GM12878 (cell line): ENCODE measurements around the gene PBRM1. TPM values are rescaled to one million over a fixed set of nuclear protein-coding genes. Genes with fewer than 3 reads are reported as not detected.

Experiments
- ATAC-seq: fragments of 200-7000 bp; cut with Tn5 transposase; 3 replicates; pipeline ENCODE4 v1.9.1; 2020; ENCODE audit warnings: mild to moderate bottlenecking, moderate library complexity
- BruUV-seq: library from RNA; stranded (reverse); fragments of 400-500 nt; replicated peaks from 2 replicates; lab custom pipeline; 2021; lab: Mats Ljungman, UMichigan
- CTCF ChIA-PET: fragments of 300-600 bp; sonication (Branson Sonifier 250); formaldehyde crosslinking; extraction: SDS; loops from one replicate; lab custom pipeline; 2021; ENCODE audit warnings: inconsistent platforms; lab: Yijun Ruan, JAX
- POLR2A ChIA-PET: fragments of 350-600 bp; formaldehyde crosslinking; extraction: SDS; loops from one replicate; lab custom pipeline; 2021; ENCODE audit warnings: inconsistent platforms; lab: Charles Lee
- RAD21 ChIA-PET: fragments of 300-600 bp; sonication (Branson Sonifier 250); formaldehyde crosslinking; loops from one replicate; lab custom pipeline; 2023; ENCODE audit warnings: antibody characterized with exemption; ENCODE audit not compliant: unreplicated experiment; lab: Charles Lee
- SMC1A ChIA-PET: fragments of 300-600 bp; sonication (Branson Sonifier 250); formaldehyde crosslinking; loops from one replicate; lab custom pipeline; 2023; ENCODE audit not compliant: unreplicated experiment, uncharacterized antibody; lab: Charles Lee
- DNase-seq: peaks from one replicate; pipeline ENCODE4 v3.0.0-alpha.2; 2011; ENCODE audit warnings: low read depth, low spot score
- FAIRE-seq: peaks from 3 replicates; lab custom pipeline; 2011; peaks lifted over from hg19 to GRCh38; lab: Jason Lieb, UNC
- H2AFZ ChIP-seq: 2 replicates; pipeline ENCODE4 v1.6.0; 2011; ENCODE audit warnings: low read depth, low read length, control low read depth; ENCODE audit not compliant: control insufficient read depth
- H3K27ac ChIP-seq: 2 replicates; pipeline ENCODE4 v1.5.1; 2011; ENCODE audit warnings: control low read depth; ENCODE audit not compliant: control insufficient read depth, insufficient read depth
- H3K27me3 ChIP-seq, 2 experiments: replicated peaks in 1 of 2; 2 replicates each; pipeline versions ENCODE4 v1.6.0 to v1.6.1; 2011; ENCODE audit warnings: low read length in 1 of 2; ENCODE audit not compliant: control insufficient read depth in 2 of 2, insufficient read depth in 2 of 2
- H3K36me3 ChIP-seq, 2 experiments: 2 replicates each; pipeline ENCODE4 v1.5.1; 2011; ENCODE audit warnings: low read length in 1 of 2; ENCODE audit not compliant: control insufficient read depth in 2 of 2, insufficient read depth in 2 of 2
- H3K4me1 ChIP-seq: 2 replicates; pipeline ENCODE4 v1.6.1; 2011; ENCODE audit warnings: mild to moderate bottlenecking, low read length, moderate library complexity, mixed read lengths; ENCODE audit not compliant: control insufficient read depth, insufficient read depth
- H3K4me2 ChIP-seq: 2 replicates; pipeline ENCODE4 v1.6.0; 2011; ENCODE audit warnings: control low read depth; ENCODE audit not compliant: control insufficient read depth, insufficient read depth
- H3K4me3 ChIP-seq: fragments of 200-600 bp; sonication (generic); 2 replicates; pipeline ENCODE4 v1.5.1; 2016
- H3K79me2 ChIP-seq: 2 replicates; pipeline ENCODE4 v1.6.0; 2011; ENCODE audit warnings: low read length; ENCODE audit not compliant: control insufficient read depth, insufficient read depth
- H3K9ac ChIP-seq: 2 replicates; pipeline ENCODE4 v1.8.0; 2011; ENCODE audit warnings: low read length, control low read depth, mixed read lengths; ENCODE audit not compliant: control insufficient read depth, insufficient read depth
- H3K9me3 ChIP-seq: replicated peaks from 3 replicates; pipeline ENCODE4 v1.5.1; 2011; ENCODE audit warnings: mild to moderate bottlenecking, low read length; ENCODE audit not compliant: control insufficient read depth, insufficient read depth
- H4K20me1 ChIP-seq: 2 replicates; pipeline ENCODE4 v1.6.0; 2011; ENCODE audit not compliant: control insufficient read depth, insufficient read depth
- ATF7 ChIP-seq: fragments of 450-650 bp; IDR thresholded peaks from 2 replicates; pipeline ENCODE4 v1.6.1; 2016; ENCODE audit warnings: low read depth, mild to moderate bottlenecking
- IRF4 ChIP-seq: IDR thresholded peaks from 2 replicates; pipeline ENCODE4 v1.6.1; 2011; ENCODE audit warnings: low read depth, low read length
- MYB ChIP-seq: fragments of 150-350 bp; IDR thresholded peaks from 2 replicates; pipeline ENCODE4 v1.6.1; 2014; ENCODE audit warnings: mild to moderate bottlenecking, low read depth, low read length, borderline replicate concordance
- RFX5 ChIP-seq: IDR thresholded peaks from 2 replicates; pipeline ENCODE4 v1.6.1; 2011; ENCODE audit warnings: low read depth, low read length, improper control_type of control experiment
- RUNX3 ChIP-seq: IDR thresholded peaks from 2 replicates; pipeline ENCODE4 v1.6.1; 2012; ENCODE audit warnings: low read length, inconsistent platforms
- SRF ChIP-seq, 2 experiments: IDR thresholded peaks; 2 replicates each; pipeline ENCODE4 v1.6.1; 2011; ENCODE audit warnings: low read depth in 2 of 2, low read length in 2 of 2, mild to moderate bottlenecking in 1 of 2, moderate library complexity in 1 of 2
- ZNF207 ChIP-seq: fragments of 450-650 bp; IDR thresholded peaks from 2 replicates; pipeline ENCODE4 v1.6.1; 2014; ENCODE audit warnings: antibody characterized with exemption, mild to moderate bottlenecking, borderline replicate concordance
- WGBS: methylation state at CpG from one replicate; pipeline ENCODE4 v1.1.6; 2016; ENCODE audit warnings: low lambda C conversion rate; ENCODE audit not compliant: insufficient replicate concordance, insufficient coverage; ENCODE audit errors: missing lambda C conversion rate; 5-methylcytosine and 5-hydroxymethylcytosine counted together
- in situ Hi-C: fragments of 300-500 bp; cut with MboI; formaldehyde crosslinking; loops from 9 replicates; pipeline ENCODE4 v1.14.3; 2018; ENCODE audit warnings: mixed read lengths
- intact Hi-C: fragments of 100-400 bp; cut with micrococcal nuclease; formaldehyde crosslinking; loops from one replicate; pipeline ENCODE4 v1.14.2; 2022; ENCODE audit not compliant: unreplicated experiment
- polyA plus RNA-seq, 11 experiments: library from polyadenylated mRNA; depleted of rRNA in 4 of 11; unstranded in 6 of 11; stranded (reverse) in 5 of 11; fragments of >200 nt; fragmentation: Nextera tagmentation in 4 of 11; fragmentation: Illumina TruSeq in 1 of 11; extraction: Ambion mirVana in 4 of 11; extraction: Trizol in 1 of 11; gene quantifications; 1 replicate in 1 of 11; 2 replicates in 10 of 11; pipeline versions ENCODE4 v1.2.1 to v1.2.3, GENCODE V29; 2011 to 2016; ENCODE audit warnings: inconsistent platforms in 2 of 11, missing spikeins in 2 of 11, low read depth in 1 of 11
- total RNA-seq, 4 experiments: library from RNA; depleted of rRNA in 3 of 4; stranded (reverse); fragments of >200 nt in 3 of 4; fragmentation: Illumina TruSeq in 1 of 4; extraction: Trizol in 1 of 4; gene quantifications; 2 replicates each; pipeline versions ENCODE4 v1.2.1 to v1.2.3, GENCODE V29; 2013 to 2021
- TF ChIP-seq, protein P1 (sequence below): fragments of 450-650 bp; IDR thresholded peaks from 2 replicates; pipeline ENCODE4 v1.6.1; 2018; ENCODE audit warnings: borderline replicate concordance, mild to moderate bottlenecking; ENCODE audit not compliant: partially characterized antibody

Gene PBRM1
- total and polyA plus RNA-seq, 10 of the 15 experiments (the other 5 are each of a cell fraction or from before 2014, with no cell fraction given): 8.9 to 88.9 (median 39.3) TPM

DNA sequence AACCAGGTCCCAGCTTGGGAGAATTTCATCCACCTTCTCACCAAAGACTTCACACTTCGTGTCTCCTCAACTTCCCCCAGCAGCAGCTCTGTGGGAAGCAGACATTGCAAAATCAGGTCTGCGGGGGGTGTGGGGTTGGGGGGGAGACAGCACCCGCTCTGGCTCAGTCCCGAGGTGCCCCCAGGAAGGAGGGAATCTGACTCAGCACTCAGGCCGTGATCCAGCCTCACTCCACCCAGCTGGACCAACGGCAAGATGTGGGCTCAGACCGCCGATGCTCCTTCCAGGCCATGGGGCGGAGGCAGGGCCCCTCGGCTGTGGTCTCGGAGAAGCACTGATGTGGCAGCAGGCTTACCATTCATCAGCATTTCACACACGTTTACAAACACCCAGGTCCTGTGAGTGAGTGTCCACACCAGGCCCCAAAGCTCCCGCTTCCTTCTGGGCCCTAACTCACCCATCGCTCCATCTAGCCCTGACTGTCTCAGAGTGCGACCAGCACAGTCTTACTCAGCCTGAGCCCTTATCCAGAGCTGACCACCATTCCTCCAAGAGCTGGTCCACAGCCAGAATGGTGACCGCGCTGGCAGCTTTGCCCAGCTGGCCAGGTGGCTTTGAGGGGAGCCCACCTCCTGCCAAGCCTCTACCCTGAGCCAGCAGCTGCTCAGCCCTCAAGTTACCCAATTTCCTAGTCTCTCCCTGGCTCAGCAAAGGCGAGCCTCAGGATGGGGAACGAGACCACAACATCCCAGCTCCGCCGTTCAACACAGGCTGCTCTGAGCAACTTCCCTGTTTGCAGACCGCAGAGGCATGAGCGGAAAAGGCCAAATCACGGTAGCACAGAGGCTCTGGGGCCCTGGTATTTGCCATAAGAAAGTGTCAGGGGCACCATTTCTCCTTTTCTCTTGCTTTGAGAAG, 187.3 kb downstream of the PBRM1 start:
- H3K27ac ChIP-seq: no peak overlapping the region
- 34% methylated on average over 23 of the region's 24 CpGs for WGBS
- H3K27me3 ChIP-seq: no peaks in the 10 kb centered on the region
- no TSS peak for BruUV-seq
- no peak for TF ChIP-seq RFX5
- peak; percentile 22; the same call in 1 of the 2 replicates for TF ChIP-seq RUNX3
- TF ChIP-seq, all 136 proteins: peak for 1
- no peaks in the 10 kb centered on the region for H3K79me2 ChIP-seq
- no peaks in the 10 kb centered on the region for H3K36me3 ChIP-seq
- no peak for FAIRE-seq
- H3K4me3 ChIP-seq: no peak overlapping the region
- ChIA-PET SMC1A (no interaction called here), CTCF (interaction anchor here (1.4 kb wide), 1 partner anchor 52 kb away, joined by 4 read pairs; no protein-coding TSS in a partner anchor), RAD21 (no interaction called here), POLR2A (interaction anchor here (0.5 kb wide), 1 partner anchor 216 kb away, joined by 3 read pairs; no protein-coding TSS in a partner anchor)
- H3K4me1 ChIP-seq: no peaks in the 10 kb centered on the region
- ATAC-seq: no peak; the same call in 2 of the 3 replicates
- no peak overlapping the region for H3K4me2 ChIP-seq
- H4K20me1 ChIP-seq: no peaks in the 10 kb centered on the region
- H3K9ac ChIP-seq: no peak overlapping the region
- in situ Hi-C loops: no loop called here
- H2AFZ ChIP-seq: no peak overlapping the region; the same call in 1 of the 2 replicates
- DNase-seq: no peak
- H3K9me3 ChIP-seq: no peaks in the 10 kb centered on the region
- intact Hi-C loops: no loop called here

DNA sequence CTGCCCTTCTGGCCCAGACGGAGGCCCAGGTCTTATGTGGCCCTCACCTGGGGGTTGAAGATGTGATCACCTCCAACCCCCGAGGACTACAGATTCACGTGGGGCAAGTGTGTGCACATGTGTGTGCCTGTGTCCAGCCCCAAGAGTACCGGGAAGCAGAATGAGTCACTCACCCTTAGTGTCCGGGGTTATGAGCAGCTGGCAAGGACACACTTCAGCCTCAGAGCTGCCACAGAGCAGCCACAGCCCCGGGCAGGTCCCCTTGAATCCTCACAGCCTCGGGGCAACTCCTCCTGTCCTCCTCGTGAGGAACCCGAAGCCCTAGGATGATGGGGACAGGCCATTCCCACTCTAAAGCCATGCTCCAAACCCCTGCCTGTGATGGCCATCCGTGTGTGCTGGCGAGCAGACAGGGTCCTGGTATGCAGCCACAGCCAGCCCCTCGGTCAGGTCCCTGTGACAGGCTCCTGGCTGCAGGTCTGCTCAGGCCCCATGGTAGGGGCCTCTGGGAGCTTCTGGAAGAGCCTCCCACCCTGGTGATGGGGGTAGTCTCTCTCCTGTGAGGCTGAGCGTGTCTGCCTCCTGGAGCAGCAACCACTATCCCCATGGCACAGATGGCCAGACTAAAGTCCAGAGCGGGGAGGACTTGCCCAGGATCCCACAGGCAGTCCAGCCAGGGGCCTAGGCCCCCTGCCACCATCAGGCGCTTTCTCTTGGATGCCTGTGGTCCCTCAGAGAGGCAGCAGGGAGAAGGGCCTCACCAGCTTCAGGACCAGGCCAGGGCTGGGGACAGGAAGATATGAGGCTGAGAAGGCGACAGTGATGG, 189.7 kb downstream of the PBRM1 start:
- in situ Hi-C loops: no loop called here
- H3K79me2 ChIP-seq: no peaks in the 10 kb centered on the region
- ChIA-PET SMC1A (no interaction called here), CTCF (no interaction called here), RAD21 (no interaction called here), POLR2A (no interaction called here)
- DNase-seq (no peak), ATAC-seq (no peak), FAIRE-seq (no peak)
- no peaks in the 10 kb centered on the region for H4K20me1 ChIP-seq
- H3K9ac ChIP-seq: no peak overlapping the region
- H3K4me2 ChIP-seq: no peak overlapping the region
- H3K4me1 ChIP-seq: no peaks in the 10 kb centered on the region
- H3K27ac ChIP-seq: no peak overlapping the region
- no peak overlapping the region for H3K4me3 ChIP-seq
- peaks cover 0 to 8% of the 10 kb centered on the region in 2 experiments; a peak in 3 of 4 replicates for H3K36me3 ChIP-seq
- H3K27me3 ChIP-seq: no peaks in the 10 kb centered on the region
- intact Hi-C loops: no loop called here
- no peak overlapping the region for H2AFZ ChIP-seq
- WGBS: 32% methylated on average over 16 of the region's 16 CpGs
- BruUV-seq: no TSS peak
- H3K9me3 ChIP-seq: no peaks in the 10 kb centered on the region
- no peak for TF ChIP-seq SRF (IDR thresholded peaks at IDR 0.05; ENCODE audit: low read depth in 2 of 2, low read length in 2 of 2)
- TF ChIP-seq, protein P1, sequence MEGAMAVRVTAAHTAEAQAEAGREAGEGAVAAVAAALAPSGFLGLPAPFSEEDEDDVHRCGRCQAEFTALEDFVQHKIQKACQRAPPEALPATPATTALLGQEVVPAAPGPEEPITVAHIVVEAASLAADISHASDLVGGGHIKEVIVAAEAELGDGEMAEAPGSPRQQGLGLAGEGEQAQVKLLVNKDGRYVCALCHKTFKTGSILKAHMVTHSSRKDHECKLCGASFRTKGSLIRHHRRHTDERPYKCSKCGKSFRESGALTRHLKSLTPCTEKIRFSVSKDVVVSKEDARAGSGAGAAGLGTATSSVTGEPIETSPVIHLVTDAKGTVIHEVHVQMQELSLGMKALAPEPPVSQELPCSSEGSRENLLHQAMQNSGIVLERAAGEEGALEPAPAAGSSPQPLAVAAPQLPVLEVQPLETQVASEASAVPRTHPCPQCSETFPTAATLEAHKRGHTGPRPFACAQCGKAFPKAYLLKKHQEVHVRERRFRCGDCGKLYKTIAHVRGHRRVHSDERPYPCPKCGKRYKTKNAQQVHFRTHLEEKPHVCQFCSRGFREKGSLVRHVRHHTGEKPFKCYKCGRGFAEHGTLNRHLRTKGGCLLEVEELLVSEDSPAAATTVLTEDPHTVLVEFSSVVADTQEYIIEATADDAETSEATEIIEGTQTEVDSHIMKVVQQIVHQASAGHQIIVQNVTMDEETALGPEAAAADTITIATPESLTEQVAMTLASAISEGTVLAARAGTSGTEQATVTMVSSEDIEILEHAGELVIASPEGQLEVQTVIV: no peak
- TF ChIP-seq ZNF207: no peak
- no peak for TF ChIP-seq ATF7
- no peak for TF ChIP-seq IRF4
- TF ChIP-seq MYB: no peak
